Mononuclear cell (primary cell): ENCODE data around the gene GFPT1. TPM values are rescaled to one million over a fixed set of nuclear protein-coding genes. Genes with fewer than 3 reads are reported as not detected.
"Not testable (repeated sequence)": the region's sequence is repeated elsewhere in the genome, so short reads cannot be mapped to it uniquely, and the experiment has no call there.

Source experiments
- H3K27me3 ChIP-seq: 2 replicates; pipeline ENCODE4 v1.6.0; 2011; ENCODE audit warnings: low read length, control low read depth; ENCODE audit not compliant: insufficient read depth
- H3K4me1 ChIP-seq: 2 replicates; pipeline ENCODE4 v1.5.1; 2011; ENCODE audit warnings: mild to moderate bottlenecking, low read length, control low read depth; ENCODE audit not compliant: insufficient read depth
- H3K4me3 ChIP-seq: 2 replicates; pipeline ENCODE4 v1.5.1; 2011; ENCODE audit warnings: mild to moderate bottlenecking, low read length, moderate library complexity
- H3K9me3 ChIP-seq: 2 replicates; pipeline ENCODE4 v1.5.1; 2011; ENCODE audit warnings: low read depth, mild to moderate bottlenecking, control low read depth, low read length
- total RNA-seq: library from RNA; depleted of rRNA; stranded (reverse); fragments of >200 nt; gene quantifications from one replicate; pipeline ENCODE4 v1.2.3, GENCODE V29; 2012

The GFPT1 gene
- 23.9 TPM for total RNA-seq

GRCh38 chr2:69386789-69387734 lies at the start of gene GFPT1:
GFPT1 (minus strand) TSS chr2:69387227; CDS start chr2:69387071, 156 bp downstream.
- H3K27me3 ChIP-seq: no peaks in the 10 kb centered on the region
- H3K4me3 ChIP-seq: peak within 1 kb of the TSS; percentile 62
- peaks cover 32% of the 10 kb centered on the region for H3K4me1 ChIP-seq
- H3K9me3 ChIP-seq: no peaks in the 10 kb centered on the region

- no peaks in the 10 kb centered on the region for H3K9me3 ChIP-seq
- H3K27me3 ChIP-seq: no peaks in the 10 kb centered on the region
- peaks cover 35% of the 10 kb centered on the region for H3K4me1 ChIP-seq
- peak overlapping the region; percentile 88 for H3K4me3 ChIP-seq
Observed at GRCh38 chr2:69436596-69436937, 49.5 kb upstream of the GFPT1 start.

GRCh38 chr2:69434753-69435152 lies 47.7 kb upstream of the GFPT1 start:
- Histone ChIP-seq H3K4me1 (peaks cover 35% of the 10 kb centered on the region), H3K4me3 (no peak overlapping the region), H3K9me3 (no peaks in the 10 kb centered on the region), H3K27me3 (no peaks in the 10 kb centered on the region)

- H3K4me1 ChIP-seq: peaks cover 9% of the 10 kb centered on the region
- no peak overlapping the region for H3K4me3 ChIP-seq
- no peaks in the 10 kb centered on the region for H3K9me3 ChIP-seq
- H3K27me3 ChIP-seq: no peaks in the 10 kb centered on the region
Observed at GRCh38 chr2:69429491-69430183, 42.6 kb upstream of the GFPT1 start.

GRCh38 chr2:69428981-69429380 lies 42.0 kb upstream of the GFPT1 start:
- no peak overlapping the region for H3K4me3 ChIP-seq
- peaks cover 8% of the 10 kb centered on the region for H3K4me1 ChIP-seq
- no peaks in the 10 kb centered on the region for H3K9me3 ChIP-seq
- no peaks in the 10 kb centered on the region for H3K27me3 ChIP-seq

- H3K4me1 ChIP-seq: no peaks in the 10 kb centered on the region
- H3K27me3 ChIP-seq: no peaks in the 10 kb centered on the region
- no peaks in the 10 kb centered on the region for H3K9me3 ChIP-seq
- H3K4me3 ChIP-seq: no peak overlapping the region
Observed at GRCh38 chr2:69424419-69424818, 37.4 kb upstream of the GFPT1 start.

- Histone ChIP-seq H3K27me3 (no peaks in the 10 kb centered on the region), H3K4me1 (no peaks in the 10 kb centered on the region), H3K9me3 (no peaks in the 10 kb centered on the region), H3K4me3 (no peak overlapping the region)
Observed at GRCh38 chr2:69422198-69422597, 35.2 kb upstream of the GFPT1 start.

- not testable (repeated sequence) for H3K4me3 ChIP-seq, H3K9me3 ChIP-seq, H3K27me3 ChIP-seq, H3K4me1 ChIP-seq
Observed at GRCh38 chr2:69419111-69419510, 32.1 kb upstream of the GFPT1 start.

GRCh38 chr2:69416147-69416546 lies 29.1 kb upstream of the GFPT1 start:
- Histone ChIP-seq H3K27me3 (no peaks in the 10 kb centered on the region), H3K4me3 (no peak overlapping the region), H3K9me3 (no peaks in the 10 kb centered on the region), H3K4me1 (no peaks in the 10 kb centered on the region)

- no peak overlapping the region for H3K4me3 ChIP-seq
- no peaks in the 10 kb centered on the region for H3K27me3 ChIP-seq
- H3K4me1 ChIP-seq: no peaks in the 10 kb centered on the region
- H3K9me3 ChIP-seq: no peaks in the 10 kb centered on the region
Observed at GRCh38 chr2:69411120-69411519, 24.1 kb upstream of the GFPT1 start.

- Histone ChIP-seq H3K27me3 (no peaks in the 10 kb centered on the region), H3K4me1 (no peaks in the 10 kb centered on the region), H3K4me3 (no peak overlapping the region), H3K9me3 (no peaks in the 10 kb centered on the region)
Observed at GRCh38 chr2:69405306-69405705, 18.3 kb upstream of the GFPT1 start.

- Histone ChIP-seq H3K4me1 (no peaks in the 10 kb centered on the region), H3K9me3 (no peaks in the 10 kb centered on the region), H3K27me3 (no peaks in the 10 kb centered on the region), H3K4me3 (no peak overlapping the region)
Observed at GRCh38 chr2:69400121-69400520, 13.1 kb upstream of the GFPT1 start.

GRCh38 chr2:69397234-69397633 lies 10.2 kb upstream of the GFPT1 start:
- Histone ChIP-seq H3K27me3 (no peaks in the 10 kb centered on the region), H3K4me1 (no peaks in the 10 kb centered on the region), H3K9me3 (no peaks in the 10 kb centered on the region), H3K4me3 (no peak overlapping the region)

- Histone ChIP-seq H3K9me3 (no peaks in the 10 kb centered on the region), H3K4me3 (no peak overlapping the region), H3K27me3 (no peaks in the 10 kb centered on the region), H3K4me1 (peaks cover 1% of the 10 kb centered on the region)
Observed at GRCh38 chr2:69395866-69396265, 8.8 kb upstream of the GFPT1 start.

- Histone ChIP-seq H3K9me3 (no peaks in the 10 kb centered on the region), H3K4me3 (no peak overlapping the region), H3K27me3 (no peaks in the 10 kb centered on the region), H3K4me1 (peaks cover 10% of the 10 kb centered on the region)
Observed at GRCh38 chr2:69393963-69394362, 6.9 kb upstream of the GFPT1 start.
